ENCODE measurements around the gene ZNF674.
"Not testable (repeated sequence)": the region's sequence is repeated elsewhere in the genome, so short reads cannot be mapped to it uniquely, and the experiment has no call there.

Gene ZNF674

GRCh38 chrX:46463682-46464081, 81.5 kb downstream of the ZNF674 start:
- DNase-seq (ENCODE audit: low spot score) = no peak

- no peak for DNase-seq (ENCODE audit: low spot score)
Measured at GRCh38 chrX:46461660-46462191, 83.5 kb downstream of the ZNF674 start.

GRCh38 chrX:46460801-46461659, 84.2 kb downstream of the ZNF674 start:
- DNase-seq (ENCODE audit: low spot score) = not testable (repeated sequence)

- DNase-seq (ENCODE audit: low spot score) = no peak
Measured at GRCh38 chrX:46459603-46460002, 85.6 kb downstream of the ZNF674 start.

GRCh38 chrX:46456125-46456922, 88.9 kb downstream of the ZNF674 start:
- DNase-seq (ENCODE audit: low spot score) = no peak

All from AG20443 (cell line).